ENCODE results near the gene RHOC.
A peak's percentile ranks its signal among the peaks of the same experiment; 100 is the strongest.

RHOC gene

GRCh38 chr1:112673592-112674439 is 33.1 kb downstream of the RHOC start:
- Histone ChIP-seq H3K4me3 (ENCODE audit: low read depth, low read length) (peak overlapping the region; percentile 77), H3K79me2 (ENCODE audit: control insufficient read depth, insufficient read depth, low read length, poor library complexity) (peaks cover 12% of the 10 kb centered on the region), H2BK12ac (ENCODE audit: low read length) (no peak overlapping the region), H3K4ac (ENCODE audit: low read depth, low read length) (no peak overlapping the region), H2AFZ (ENCODE audit: insufficient read depth, low read length, poor library complexity) (peak overlapping the region; percentile 20), H2BK120ac (ENCODE audit: insufficient read depth, low read length, poor library complexity) (no peak overlapping the region), H3K4me1 (ENCODE audit: control insufficient read depth in 1 of 2, insufficient read depth in 2 of 2, low read length in 2 of 2) (peaks cover 0 to 5% of the 10 kb centered on the region in 2 experiments), H2AK5ac (ENCODE audit: low read length) (no peak overlapping the region), H3K9me3 (ENCODE audit: insufficient read depth, low read depth, low read length) (no peaks in the 10 kb centered on the region), H4K91ac (ENCODE audit: low read depth, low read length) (peak overlapping the region; percentile 76), H4K12ac (ENCODE audit: low read depth, low read length) (no peak overlapping the region), H3K23ac (ENCODE audit: low read length) (no peak overlapping the region), H3K27me3 (ENCODE audit: insufficient read depth, low read length) (no peaks in the 10 kb centered on the region), H3K27ac (ENCODE audit: low read depth, low read length) (peak overlapping the region; percentile 68), H3K18ac (ENCODE audit: low read length) (peak overlapping the region; percentile 85), H3K36me3 (ENCODE audit: control insufficient read depth in 1 of 2, insufficient read depth in 2 of 2, low read length in 2 of 2) (peaks cover 2 to 5% of the 10 kb centered on the region in 2 experiments), H2BK5ac (ENCODE audit: low read depth, low read length, poor library complexity) (no peak overlapping the region), H3K4me2 (ENCODE audit: low read length) (peak overlapping the region; percentile 71), H3K14ac (ENCODE audit: low read length) (peak overlapping the region; percentile 52), H3K9ac (ENCODE audit: low read length) (peak overlapping the region; percentile 50), H3K79me1 (ENCODE audit: low read length) (peaks cover 14% of the 10 kb centered on the region), H4K8ac (ENCODE audit: low read depth, low read length) (peak overlapping the region; percentile 33)
- DNase-seq, result peak; percentile 23 to 59
- no CpG with 5 or more reads among the region's 18 CpGs for WGBS (ENCODE audit: extremely low coverage, insufficient coverage, insufficient read length)

DNA sequence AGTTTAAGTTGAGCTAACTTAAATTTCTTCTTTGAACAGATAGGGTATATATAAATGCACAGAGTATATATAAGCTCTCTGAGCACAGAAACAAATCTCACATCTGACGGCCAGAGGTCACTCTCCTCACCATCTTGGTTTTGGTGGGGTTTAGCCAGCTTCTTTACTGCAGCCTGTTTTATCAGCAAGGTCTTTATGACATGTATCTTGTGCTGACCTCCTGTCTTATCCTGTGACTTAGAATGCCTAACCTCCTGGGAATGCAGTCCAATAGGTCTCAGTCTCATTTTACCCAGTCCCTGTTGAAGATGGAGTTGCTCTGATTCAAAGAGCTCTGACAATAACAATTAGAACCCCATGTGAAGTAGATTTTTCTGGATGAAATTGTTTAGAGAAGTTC is 34.1 kb downstream of the RHOC start:
- H3K27me3 ChIP-seq (ENCODE audit: insufficient read depth, low read length), result no peaks in the 10 kb centered on the region
- H3K23ac ChIP-seq (ENCODE audit: low read length), result no peak overlapping the region
- H3K14ac ChIP-seq (ENCODE audit: low read length), result no peak overlapping the region
- H3K18ac ChIP-seq (ENCODE audit: low read length), result no peak overlapping the region
- H2BK12ac ChIP-seq (ENCODE audit: low read length), result no peak overlapping the region
- peaks cover 14% of the 10 kb centered on the region for H3K79me1 ChIP-seq (ENCODE audit: low read length)
- H3K9ac ChIP-seq (ENCODE audit: low read length), result no peak overlapping the region
- H2AK5ac ChIP-seq (ENCODE audit: low read length), result no peak overlapping the region
- H2BK5ac ChIP-seq (ENCODE audit: low read depth, low read length, poor library complexity), result no peak overlapping the region
- H4K91ac ChIP-seq (ENCODE audit: low read depth, low read length), result no peak overlapping the region
- peaks cover 0 to 5% of the 10 kb centered on the region in 2 experiments for H3K4me1 ChIP-seq (ENCODE audit: control insufficient read depth in 1 of 2, insufficient read depth in 2 of 2, low read length in 2 of 2)
- no CpG with 5 or more reads among the region's 1 CpG for WGBS (ENCODE audit: extremely low coverage, insufficient coverage, insufficient read length)
- H2AFZ ChIP-seq (ENCODE audit: insufficient read depth, low read length, poor library complexity), result no peak overlapping the region
- H4K12ac ChIP-seq (ENCODE audit: low read depth, low read length), result no peak overlapping the region
- H4K8ac ChIP-seq (ENCODE audit: low read depth, low read length), result no peak overlapping the region
- peaks cover 12% of the 10 kb centered on the region for H3K79me2 ChIP-seq (ENCODE audit: control insufficient read depth, insufficient read depth, low read length, poor library complexity)
- no peak overlapping the region for H3K4me3 ChIP-seq (ENCODE audit: low read depth, low read length)
- H3K27ac ChIP-seq (ENCODE audit: low read depth, low read length), result no peak overlapping the region
- peak in 1 of 2 donors; percentile 8 for DNase-seq
- H2BK120ac ChIP-seq (ENCODE audit: insufficient read depth, low read length, poor library complexity), result no peak overlapping the region
- H3K36me3 ChIP-seq (ENCODE audit: control insufficient read depth in 1 of 2, insufficient read depth in 2 of 2, low read length in 2 of 2), result peaks cover 4 to 9% of the 10 kb centered on the region in 2 experiments
- no peak overlapping the region for H3K4me2 ChIP-seq (ENCODE audit: low read length)
- no peak overlapping the region for H3K4ac ChIP-seq (ENCODE audit: low read depth, low read length)
- no peaks in the 10 kb centered on the region for H3K9me3 ChIP-seq (ENCODE audit: insufficient read depth, low read depth, low read length)

DNA sequence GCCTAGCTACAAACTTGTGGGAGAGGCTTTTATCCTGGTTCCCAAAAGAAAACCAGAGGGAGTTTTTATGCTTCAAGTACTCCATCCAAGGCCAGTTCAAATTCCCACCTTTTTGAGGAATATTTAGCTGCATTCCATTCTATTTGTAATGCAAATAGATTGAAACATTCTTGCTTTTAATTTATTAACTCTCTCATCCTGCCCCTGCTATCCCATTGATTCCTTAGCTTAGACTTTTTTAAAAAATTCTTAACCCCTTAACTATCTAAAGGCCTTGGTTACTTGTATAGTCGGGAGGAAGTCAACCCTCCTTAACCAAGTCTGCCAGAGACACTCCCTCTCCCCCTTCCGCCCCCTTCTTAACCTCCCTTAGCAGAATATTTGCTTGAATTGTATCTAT is 34.9 kb downstream of the RHOC start:
- Histone ChIP-seq H4K91ac (ENCODE audit: low read depth, low read length) (no peak overlapping the region), H3K27ac (ENCODE audit: low read depth, low read length) (no peak overlapping the region), H3K27me3 (ENCODE audit: insufficient read depth, low read length) (no peaks in the 10 kb centered on the region), H3K14ac (ENCODE audit: low read length) (no peak overlapping the region), H2AK5ac (ENCODE audit: low read length) (no peak overlapping the region), H3K9ac (ENCODE audit: low read length) (no peak overlapping the region), H4K12ac (ENCODE audit: low read depth, low read length) (no peak overlapping the region), H2BK12ac (ENCODE audit: low read length) (no peak overlapping the region), H2AFZ (ENCODE audit: insufficient read depth, low read length, poor library complexity) (no peak overlapping the region), H3K79me1 (ENCODE audit: low read length) (peaks cover 14% of the 10 kb centered on the region), H3K23ac (ENCODE audit: low read length) (no peak overlapping the region), H2BK5ac (ENCODE audit: low read depth, low read length, poor library complexity) (no peak overlapping the region), H3K36me3 (ENCODE audit: control insufficient read depth in 1 of 2, insufficient read depth in 2 of 2, low read length in 2 of 2) (peaks cover 10 to 15% of the 10 kb centered on the region in 2 experiments), H3K4ac (ENCODE audit: low read depth, low read length) (no peak overlapping the region), H2BK120ac (ENCODE audit: insufficient read depth, low read length, poor library complexity) (no peak overlapping the region), H3K4me3 (ENCODE audit: low read depth, low read length) (no peak overlapping the region), H3K4me1 (ENCODE audit: control insufficient read depth in 1 of 2, insufficient read depth in 2 of 2, low read length in 2 of 2) (peaks cover 0 to 5% of the 10 kb centered on the region in 2 experiments), H3K9me3 (ENCODE audit: insufficient read depth, low read depth, low read length) (no peaks in the 10 kb centered on the region), H3K79me2 (ENCODE audit: control insufficient read depth, insufficient read depth, low read length, poor library complexity) (peaks cover 12% of the 10 kb centered on the region), H4K8ac (ENCODE audit: low read depth, low read length) (no peak overlapping the region), H3K4me2 (ENCODE audit: low read length) (no peak overlapping the region), H3K18ac (ENCODE audit: low read length) (no peak overlapping the region)
- DNase-seq, result no peak
- no CpG with 5 or more reads among the region's 2 CpGs for WGBS (ENCODE audit: extremely low coverage, insufficient coverage, insufficient read length)

- no peak for DNase-seq
- H2AK5ac ChIP-seq (ENCODE audit: low read length), result no peak overlapping the region
- no peak overlapping the region for H4K91ac ChIP-seq (ENCODE audit: low read depth, low read length)
- H3K9me3 ChIP-seq (ENCODE audit: insufficient read depth, low read depth, low read length), result no peaks in the 10 kb centered on the region
- no peak overlapping the region for H4K8ac ChIP-seq (ENCODE audit: low read depth, low read length)
- no peak overlapping the region for H3K27ac ChIP-seq (ENCODE audit: low read depth, low read length)
- H3K4me1 ChIP-seq (ENCODE audit: control insufficient read depth in 1 of 2, insufficient read depth in 2 of 2, low read length in 2 of 2), result no peaks in the 10 kb centered on the region
- H2BK12ac ChIP-seq (ENCODE audit: low read length), result no peak overlapping the region
- H2BK120ac ChIP-seq (ENCODE audit: insufficient read depth, low read length, poor library complexity), result no peak overlapping the region
- no peak overlapping the region for H3K9ac ChIP-seq (ENCODE audit: low read length)
- H3K79me2 ChIP-seq (ENCODE audit: control insufficient read depth, insufficient read depth, low read length, poor library complexity), result no peaks in the 10 kb centered on the region
- no peaks in the 10 kb centered on the region for H3K79me1 ChIP-seq (ENCODE audit: low read length)
- H3K36me3 ChIP-seq (ENCODE audit: control insufficient read depth in 1 of 2, insufficient read depth in 2 of 2, low read length in 2 of 2), result peaks cover 22 to 32% of the 10 kb centered on the region in 2 experiments
- no peak overlapping the region for H3K18ac ChIP-seq (ENCODE audit: low read length)
- H3K4me2 ChIP-seq (ENCODE audit: low read length), result no peak overlapping the region
- WGBS (ENCODE audit: extremely low coverage, insufficient coverage, insufficient read length), result no CpG with 5 or more reads among the region's 2 CpGs
- no peak overlapping the region for H4K12ac ChIP-seq (ENCODE audit: low read depth, low read length)
- no peak overlapping the region for H2AFZ ChIP-seq (ENCODE audit: insufficient read depth, low read length, poor library complexity)
- no peak overlapping the region for H3K4ac ChIP-seq (ENCODE audit: low read depth, low read length)
- no peak overlapping the region for H3K14ac ChIP-seq (ENCODE audit: low read length)
- no peaks in the 10 kb centered on the region for H3K27me3 ChIP-seq (ENCODE audit: insufficient read depth, low read length)
- H3K23ac ChIP-seq (ENCODE audit: low read length), result no peak overlapping the region
- H2BK5ac ChIP-seq (ENCODE audit: low read depth, low read length, poor library complexity), result no peak overlapping the region
- H3K4me3 ChIP-seq (ENCODE audit: low read depth, low read length), result no peak overlapping the region
Measured at GRCh38 chr1:112666946-112667345, 40.0 kb downstream of the RHOC start.
